ENCODE data around the gene KIF1A. TPM values are rescaled to one million over a fixed set of nuclear protein-coding genes. Genes with fewer than 3 reads are reported as not detected.

Gene KIF1A
- total RNA-seq, 1 experiment from 2014 or later, result not detected

GRCh38 chr2:240832921-240833494 lies 13.0 kb upstream of the KIF1A start:
- no peak overlapping the region for H3K4me3 ChIP-seq
- no peak for DNase-seq
- no peaks in the 10 kb centered on the region for H3K9me3 ChIP-seq
- peaks cover 37% of the 10 kb centered on the region for H3K27me3 ChIP-seq
- H3K36me3 ChIP-seq, result no peaks in the 10 kb centered on the region

- no peaks in the 10 kb centered on the region for H3K36me3 ChIP-seq
Observed at GRCh38 chr2:240832205-240832727, 12.2 kb upstream of the KIF1A start.

GRCh38 chr2:240831594-240832204 lies 11.7 kb upstream of the KIF1A start:
- peaks cover 47% of the 10 kb centered on the region for H3K27me3 ChIP-seq
- H3K36me3 ChIP-seq, result no peaks in the 10 kb centered on the region
- H3K9me3 ChIP-seq, result no peaks in the 10 kb centered on the region
- DNase-seq, result no peak
- peak overlapping the region; percentile 34 for H3K4me3 ChIP-seq

More at GRCh38 chr2:240832205-240832727, 12.2 kb upstream of the KIF1A start:
- Histone ChIP-seq H3K4me3 (peak overlapping the region; percentile 34), H3K27me3 (peaks cover 44% of the 10 kb centered on the region), H3K9me3 (no peaks in the 10 kb centered on the region)
- DNase-seq, result peak; percentile 88

- no peak for DNase-seq
- H3K9me3 ChIP-seq, result peaks cover 5% of the 10 kb centered on the region; the same call in 1 of the 2 replicates
- no peak overlapping the region for H3K4me3 ChIP-seq
- peaks cover 66% of the 10 kb centered on the region for H3K27me3 ChIP-seq
- no peaks in the 10 kb centered on the region for H3K36me3 ChIP-seq
Observed at GRCh38 chr2:240825476-240825875, 5.5 kb upstream of the KIF1A start.

GRCh38 chr2:240823449-240824336 lies 3.7 kb upstream of the KIF1A start:
- no peak for DNase-seq
- no peaks in the 10 kb centered on the region for H3K36me3 ChIP-seq
- H3K9me3 ChIP-seq, result peaks cover 5% of the 10 kb centered on the region; the same call in 1 of the 2 replicates
- H3K4me3 ChIP-seq, result no peak overlapping the region
- H3K27me3 ChIP-seq, result peaks cover 60% of the 10 kb centered on the region

- no peak for DNase-seq
- Histone ChIP-seq H3K36me3 (no peaks in the 10 kb centered on the region), H3K9me3 (peaks cover 5% of the 10 kb centered on the region; the same call in 1 of the 2 replicates), H3K27me3 (peaks cover 47% of the 10 kb centered on the region), H3K4me3 (no peak overlapping the region)
Observed at GRCh38 chr2:240822280-240822847, 2.3 kb upstream of the KIF1A start.

- H3K27me3 ChIP-seq, result peaks cover 40% of the 10 kb centered on the region
- no peaks in the 10 kb centered on the region for H3K36me3 ChIP-seq
- no peak for DNase-seq
- peaks cover 5% of the 10 kb centered on the region; the same call in 1 of the 2 replicates for H3K9me3 ChIP-seq
- no peak overlapping the region for H3K4me3 ChIP-seq
Observed at GRCh38 chr2:240821429-240821778, 1.4 kb upstream of the KIF1A start.

GRCh38 chr2:240820607-240821428 lies 799 bp upstream of the KIF1A start:
- Histone ChIP-seq H3K27me3 (peaks cover 40% of the 10 kb centered on the region), H3K9me3 (peaks cover 5% of the 10 kb centered on the region; the same call in 1 of the 2 replicates), H3K36me3 (no peaks in the 10 kb centered on the region), H3K4me3 (no peak overlapping the region)
- no peak for DNase-seq

- peaks cover 5% of the 10 kb centered on the region; the same call in 1 of the 2 replicates for H3K9me3 ChIP-seq
- H3K36me3 ChIP-seq, result no peaks in the 10 kb centered on the region
- H3K4me3 ChIP-seq, result no peak overlapping the region
- peaks cover 38% of the 10 kb centered on the region for H3K27me3 ChIP-seq
- no peak for DNase-seq
Observed at GRCh38 chr2:240819126-240819857, 727 bp downstream of the KIF1A start.

- peaks cover 38% of the 10 kb centered on the region for H3K27me3 ChIP-seq
Observed at GRCh38 chr2:240818293-240819125, 1.5 kb downstream of the KIF1A start.

GRCh38 chr2:240817496-240818292 lies 2.3 kb downstream of the KIF1A start:
- no peak for DNase-seq
- peaks cover 32% of the 10 kb centered on the region for H3K27me3 ChIP-seq
- H3K36me3 ChIP-seq, result no peaks in the 10 kb centered on the region
- no peaks in the 10 kb centered on the region; the same call in 1 of the 2 replicates for H3K9me3 ChIP-seq
- no peak overlapping the region for H3K4me3 ChIP-seq

More at GRCh38 chr2:240818293-240819125, 1.5 kb downstream of the KIF1A start:
- no peak overlapping the region for H3K4me3 ChIP-seq
- no peak for DNase-seq
- H3K9me3 ChIP-seq, result peaks cover 5% of the 10 kb centered on the region; the same call in 1 of the 2 replicates
- no peaks in the 10 kb centered on the region for H3K36me3 ChIP-seq

GRCh38 chr2:240816584-240817495 lies 3.2 kb downstream of the KIF1A start:
- DNase-seq, result no peak
- H3K9me3 ChIP-seq, result no peaks in the 10 kb centered on the region
- H3K27me3 ChIP-seq, result peaks cover 24% of the 10 kb centered on the region
- H3K36me3 ChIP-seq, result no peaks in the 10 kb centered on the region
- no peak overlapping the region for H3K4me3 ChIP-seq

Data from MG63 (cell line).